B cell (primary cell): ENCODE data around the gene LYRM2. TPM values are rescaled to one million over a fixed set of nuclear protein-coding genes. Genes with fewer than 3 reads are reported as not detected.
"Not testable (repeated sequence)": the region's sequence is repeated elsewhere in the genome, so short reads cannot be mapped to it uniquely, and the experiment has no call there.

Experiments used
- ATAC-seq: fragments of 200-7000 bp; cut with Tn5 transposase; one replicate; pipeline ENCODE4 v1.10.0; 2021; ENCODE audit warnings: low read depth, mild to moderate bottlenecking, moderate number of reproducible peaks, moderate library complexity
- CTCF ChIA-PET: fragments of 350-600 bp; sonication (Branson Sonifier 250); formaldehyde crosslinking; loops from one replicate; lab custom pipeline; 2021; ENCODE audit warnings: antibody characterized with exemption, inconsistent platforms; lab: Charles Lee
- POLR2A ChIA-PET: fragments of 350-600 bp; sonication (Branson Sonifier 250); formaldehyde crosslinking; loops from one replicate; lab custom pipeline; 2021; ENCODE audit warnings: antibody characterized with exemption; lab: Charles Lee
- DNase-seq: peaks from one replicate; pipeline ENCODE4 v3.0.0; 2013
- H2AFZ ChIP-seq: 2 replicates; pipeline ENCODE4 v1.6.1; 2012; ENCODE audit warnings: mild to moderate bottlenecking, low read depth, low read length; ENCODE audit not compliant: insufficient read depth, poor library complexity, severe bottlenecking
- H3K27ac ChIP-seq, 2 donors: 1 replicate in 1 of 2; 2 replicates in 1 of 2; pipeline ENCODE4 v1.5.1; 2012 to 2013; ENCODE audit warnings: low read length in 2 of 2, mild to moderate bottlenecking in 2 of 2, moderate library complexity in 1 of 2
- H3K27me3 ChIP-seq, 4 experiments: fragments of 200-600 bp in 1 of 4; sonication (generic) in 1 of 4; replicated peaks in 1 of 4; 1 replicate in 2 of 4; 2 replicates in 2 of 4; pipeline versions ENCODE4 v1.6.1 to v1.7.0; 2013 to 2016; ENCODE audit warnings: low read length in 3 of 4, mild to moderate bottlenecking in 2 of 4, mixed read lengths in 1 of 4, moderate library complexity in 1 of 4; ENCODE audit not compliant: insufficient read depth in 4 of 4, control insufficient read depth in 3 of 4; ENCODE audit errors: control extremely low read depth in 1 of 4
- H3K36me3 ChIP-seq, 2 experiments: replicated peaks in 1 of 2; 1 replicate in 1 of 2; 2 replicates in 1 of 2; pipeline versions ENCODE4 v1.6.1 to v1.7.1; 2013; ENCODE audit warnings: low read length in 1 of 2; ENCODE audit not compliant: insufficient read depth in 2 of 2, control insufficient read depth in 1 of 2; ENCODE audit errors: control extremely low read depth in 1 of 2, extremely low read depth in 1 of 2
- H3K4me1 ChIP-seq, 2 donors: fragments of 200-600 bp in 1 of 2; sonication (generic) in 1 of 2; 1 replicate in 1 of 2; 2 replicates in 1 of 2; pipeline versions ENCODE4 v1.5.1 to v1.6.1; 2013 to 2017; ENCODE audit warnings: low read length in 2 of 2; ENCODE audit not compliant: control insufficient read depth in 2 of 2, insufficient read depth in 2 of 2
- H3K4me2 ChIP-seq: replicated peaks from 2 replicates; pipeline ENCODE3; 2012; ENCODE audit warnings: mild to moderate bottlenecking, low read depth, low read length; ENCODE audit not compliant: poor library complexity, severe bottlenecking
- H3K4me3 ChIP-seq, 5 experiments: fragments of 200-600 bp in 1 of 5; sonication (generic) in 1 of 5; 1 replicate in 3 of 5; 2 replicates in 2 of 5; pipeline versions ENCODE4 v1.5.1 to v1.7.0; 2011 to 2016; ENCODE audit warnings: low read length in 4 of 5, mild to moderate bottlenecking in 4 of 5, low read depth in 2 of 5, control low read depth in 1 of 5, moderate library complexity in 1 of 5; ENCODE audit not compliant: insufficient read depth in 1 of 5; ENCODE audit errors: control extremely low read depth in 1 of 5, extremely low read depth in 1 of 5
- H3K79me2 ChIP-seq: fragments of 200-600 bp; sonication (generic); one replicate; pipeline ENCODE4 v1.6.0; 2016; ENCODE audit warnings: low read length; ENCODE audit not compliant: control insufficient read depth, insufficient read depth
- H3K9ac ChIP-seq: fragments of 200-600 bp; sonication (generic); 2 replicates; pipeline ENCODE4 v1.6.1; 2017; ENCODE audit warnings: mild to moderate bottlenecking, low read length, moderate library complexity
- H3K9me3 ChIP-seq, 3 donors: one replicate each; pipeline versions ENCODE4 v1.6.1 to v1.7.1; 2013; ENCODE audit warnings: low read length in 2 of 3; ENCODE audit not compliant: control insufficient read depth in 2 of 3, insufficient read depth in 1 of 3; ENCODE audit errors: control extremely low read depth in 1 of 3
- H4K20me1 ChIP-seq: 2 replicates; pipeline ENCODE4 v1.6.0; 2012; ENCODE audit warnings: mild to moderate bottlenecking, low read length; ENCODE audit not compliant: insufficient read depth, control insufficient read depth, poor library complexity, severe bottlenecking
- H3K27ac Mint-ChIP-seq: one replicate; pipeline ENCODE4 v1.8.0; 2021; ENCODE audit warnings: mixed read lengths
- H3K27me3 Mint-ChIP-seq: one replicate; pipeline ENCODE4 v1.8.0; 2021; ENCODE audit warnings: mixed read lengths
- H3K4me1 Mint-ChIP-seq: one replicate; pipeline ENCODE4 v1.8.0; 2021; ENCODE audit warnings: mixed read lengths
- H3K4me3 Mint-ChIP-seq: one replicate; pipeline ENCODE4 v1.8.0; 2021; ENCODE audit warnings: mixed read lengths
- H3K9me3 Mint-ChIP-seq: one replicate; pipeline ENCODE4 v1.8.0; 2022; ENCODE audit warnings: mixed read lengths; ENCODE audit not compliant: insufficient read depth
- EZH2 ChIP-seq: IDR thresholded peaks from 2 replicates; pipeline ENCODE4 v1.6.1; 2012; ENCODE audit warnings: borderline replicate concordance, low read depth, mild to moderate bottlenecking, moderate library complexity, low read length; ENCODE audit not compliant: insufficient read depth, poor library complexity, severe bottlenecking
- WGBS: methylation state at CpG from one replicate; pipeline ENCODE4 v1.1.5; 2013; ENCODE audit warnings: missing lambda C conversion rate; ENCODE audit not compliant: insufficient coverage; 5-methylcytosine and 5-hydroxymethylcytosine counted together
- intact Hi-C: fragments of 100-400 bp; cut with micrococcal nuclease; formaldehyde crosslinking; loops from one replicate; pipeline ENCODE4 v1.10.0; 2022
- polyA plus RNA-seq: library from polyadenylated mRNA; depleted of rRNA; stranded (reverse); fragments of >200 nt; gene quantifications from 2 replicates; pipeline ENCODE4 v1.2.3, GENCODE V29; 2012
- total RNA-seq, 2 donors: library from RNA; stranded (reverse); fragments of 120-200 nt in 1 of 2; gene quantifications; 1 replicate in 1 of 2; 2 replicates in 1 of 2; pipeline versions ENCODE4 v1.2.3 to v1.2.4, GENCODE V29; 2013 to 2022
- TF ChIP-seq, protein P1 (sequence below): fragments of 200-600 bp; IDR thresholded peaks from one replicate; pipeline ENCODE4 v1.8.0; 2022; ENCODE audit warnings: antibody characterized with exemption, mild to moderate bottlenecking

The LYRM2 gene
- total and polyA plus RNA-seq, 2 donors (not counting 1 experiment from before 2014, with no cell fraction given), result 17.6 to 33.7 TPM

DNA sequence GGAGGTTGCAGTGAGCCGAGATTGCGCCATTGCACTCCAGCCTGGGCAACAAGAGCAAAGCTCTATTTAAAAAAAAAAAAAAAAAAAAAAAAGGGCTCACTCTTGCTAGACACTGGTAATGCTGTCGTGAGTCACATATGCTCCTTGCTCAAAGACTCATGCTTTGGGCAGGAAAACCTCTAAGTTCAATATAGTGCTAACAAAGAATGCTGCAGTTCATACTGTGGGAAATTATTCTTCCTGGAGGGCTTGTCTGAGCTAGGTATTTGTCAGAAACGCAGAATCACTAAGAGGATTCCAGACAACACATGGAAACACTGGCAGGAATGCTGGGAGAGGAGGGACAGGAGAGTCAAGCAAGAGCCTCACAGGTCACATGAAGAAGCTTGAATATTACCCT is 2.3 kb upstream of the LYRM2 start:
- H3K9ac ChIP-seq, result no peak overlapping the region
- no peak for DNase-seq
- ChIA-PET CTCF (interaction anchor here (0.6 kb wide), 2 partner anchors 208 to 892 kb away, joined by 3 to 4 read pairs; no protein-coding TSS in a partner anchor), POLR2A (no interaction called here)
- H3K79me2 ChIP-seq, result peaks cover 25% of the 10 kb centered on the region
- H2AFZ ChIP-seq, result no peak overlapping the region
- H3K36me3 ChIP-seq, result peaks cover 7 to 22% of the 10 kb centered on the region in 2 experiments
- intact Hi-C loops, result no loop called here
- H3K9me3 Mint-ChIP-seq, result no peaks in the 10 kb centered on the region
- WGBS, result 100% methylated on average over 1 of the region's 4 CpGs
- no peak overlapping the region for H3K4me2 ChIP-seq
- no peaks in the 10 kb centered on the region for H3K9me3 ChIP-seq
- peak overlapping the region; percentile 19 for H3K4me3 Mint-ChIP-seq
- H3K27me3 Mint-ChIP-seq, result no peaks in the 10 kb centered on the region
- no peak overlapping the region for H3K27ac ChIP-seq
- ATAC-seq, result no peak
- peaks cover 13 to 15% of the 10 kb centered on the region in 2 donors for H3K4me1 ChIP-seq
- H3K27me3 ChIP-seq, result no peaks in the 10 kb centered on the region
- TF ChIP-seq, protein P1, sequence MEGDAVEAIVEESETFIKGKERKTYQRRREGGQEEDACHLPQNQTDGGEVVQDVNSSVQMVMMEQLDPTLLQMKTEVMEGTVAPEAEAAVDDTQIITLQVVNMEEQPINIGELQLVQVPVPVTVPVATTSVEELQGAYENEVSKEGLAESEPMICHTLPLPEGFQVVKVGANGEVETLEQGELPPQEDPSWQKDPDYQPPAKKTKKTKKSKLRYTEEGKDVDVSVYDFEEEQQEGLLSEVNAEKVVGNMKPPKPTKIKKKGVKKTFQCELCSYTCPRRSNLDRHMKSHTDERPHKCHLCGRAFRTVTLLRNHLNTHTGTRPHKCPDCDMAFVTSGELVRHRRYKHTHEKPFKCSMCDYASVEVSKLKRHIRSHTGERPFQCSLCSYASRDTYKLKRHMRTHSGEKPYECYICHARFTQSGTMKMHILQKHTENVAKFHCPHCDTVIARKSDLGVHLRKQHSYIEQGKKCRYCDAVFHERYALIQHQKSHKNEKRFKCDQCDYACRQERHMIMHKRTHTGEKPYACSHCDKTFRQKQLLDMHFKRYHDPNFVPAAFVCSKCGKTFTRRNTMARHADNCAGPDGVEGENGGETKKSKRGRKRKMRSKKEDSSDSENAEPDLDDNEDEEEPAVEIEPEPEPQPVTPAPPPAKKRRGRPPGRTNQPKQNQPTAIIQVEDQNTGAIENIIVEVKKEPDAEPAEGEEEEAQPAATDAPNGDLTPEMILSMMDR, result no peak
- TF ChIP-seq EZH2, result no peak
- H3K4me1 Mint-ChIP-seq, result peaks cover 25% of the 10 kb centered on the region
- no peak overlapping the region for H3K27ac Mint-ChIP-seq
- no peak overlapping the region for H3K4me3 ChIP-seq
- H4K20me1 ChIP-seq, result no peaks in the 10 kb centered on the region

DNA sequence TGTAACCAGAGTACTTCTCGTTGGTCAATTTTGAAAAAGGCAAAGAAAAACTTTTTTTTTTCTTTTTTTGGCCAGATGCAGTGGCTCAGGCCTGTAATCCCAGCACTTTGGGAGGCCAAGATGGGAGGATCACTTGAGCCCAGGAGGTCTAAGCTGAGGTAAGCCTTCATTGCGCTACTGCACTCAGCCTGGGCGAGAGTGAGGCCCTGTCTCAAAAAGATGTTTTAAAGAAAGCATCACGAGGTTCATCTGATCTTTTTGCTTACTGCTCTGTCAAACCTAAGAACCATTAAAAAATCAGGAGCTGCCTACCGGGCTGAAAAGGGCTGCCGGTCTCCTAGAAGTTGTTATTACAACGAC is 607 bp downstream of the LYRM2 start:
- CTCF ChIA-PET, result interaction anchor here (1.2 to 1.3 kb wide), 3 partner anchors 27 to 266 kb away, joined by 3 to 5 read pairs (median 3); no protein-coding TSS in a partner anchor
- peak overlapping the region; percentile 91 to 99 for H3K27ac ChIP-seq
- Mint-ChIP-seq H3K27me3 (no peaks in the 10 kb centered on the region), H3K4me3 (peak overlapping the region; percentile 92), H3K27ac (peak overlapping the region; percentile 98), H3K4me1 (peaks cover 28% of the 10 kb centered on the region), H3K9me3 (no peaks in the 10 kb centered on the region)
- H3K4me2 ChIP-seq, result peak overlapping the region; percentile 68
- H3K79me2 ChIP-seq, result peaks cover 25% of the 10 kb centered on the region
- POLR2A ChIA-PET, result interaction anchor here (1.0 to 1.4 kb wide), 5 partner anchors 205 to 675 kb away, joined by 3 to 5 read pairs (median 3); partner anchors contain the start of genes ANKRD6, PNRC1, RNGTT and RRAGD
- H3K9ac ChIP-seq, result peak overlapping the region; percentile 83
- no peaks in the 10 kb centered on the region for H3K9me3 ChIP-seq
- peaks cover 13 to 15% of the 10 kb centered on the region in 2 donors for H3K4me1 ChIP-seq
- WGBS, result 16% methylated on average over 7 of the region's 7 CpGs
- peak overlapping the region; percentile 56 to 84 (median 79) for H3K4me3 ChIP-seq
- peaks cover 0 to 6% of the 10 kb centered on the region in 2 experiments for H3K36me3 ChIP-seq
- TF ChIP-seq, protein P1, result no peak
- no peak for TF ChIP-seq EZH2
- DNase-seq, result no peak
- intact Hi-C loops, result loop anchor here (1.0 to 5.0 kb wide), 8 partner anchors 42 to 950 kb away; partner anchors contain the start of genes ANKRD6, CASP8AP2, MDN1 and PM20D2
- no peaks in the 10 kb centered on the region for H3K27me3 ChIP-seq
- no peak for ATAC-seq
- peak overlapping the region; percentile 88 for H2AFZ ChIP-seq
- H4K20me1 ChIP-seq, result no peaks in the 10 kb centered on the region

DNA sequence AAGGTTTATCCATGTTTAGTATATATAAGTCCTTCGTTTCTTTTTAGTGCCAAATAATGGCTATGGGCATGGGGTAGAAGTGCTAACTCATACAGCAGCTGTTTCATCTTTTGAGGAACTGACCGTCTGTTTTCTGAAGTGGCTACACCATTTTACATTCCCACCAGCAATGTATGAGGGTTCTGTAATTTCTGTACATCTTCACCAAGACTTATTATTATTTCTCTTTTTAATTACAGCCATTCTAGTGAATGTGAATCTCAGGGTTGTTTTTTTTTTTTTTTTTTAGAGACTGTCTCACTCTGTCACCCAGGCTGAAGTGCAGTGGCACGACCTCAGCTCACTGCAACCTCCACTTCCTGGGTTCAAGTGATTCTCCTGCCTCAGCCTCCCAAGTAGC is 2.1 kb downstream of the LYRM2 start:
- H3K36me3 ChIP-seq, DNase-seq, H2AFZ ChIP-seq, H3K27me3 ChIP-seq, H3K9me3 ChIP-seq, H3K9ac ChIP-seq, H3K27me3 Mint-ChIP-seq, H3K4me3 Mint-ChIP-seq, ATAC-seq, H3K9me3 Mint-ChIP-seq, H4K20me1 ChIP-seq, H3K4me3 ChIP-seq, H3K4me2 ChIP-seq, POLR2A ChIA-PET: not testable (repeated sequence)
- intact Hi-C loops, result loop anchor here (5.0 kb wide), 1 partner anchor 489 kb away; the partner anchor contains the start of gene PM20D2
- Mint-ChIP-seq H3K27ac (peak overlapping the region; percentile 55), H3K4me1 (peaks cover 28% of the 10 kb centered on the region)
- H3K4me1 ChIP-seq, result peaks cover 13 to 15% of the 10 kb centered on the region in 2 donors
- CTCF ChIA-PET, result interaction anchor here (0.6 kb wide), 1 partner anchor 195 kb away, joined by 3 read pairs; no protein-coding TSS in a partner anchor
- 100% methylated on average over 1 of the region's 3 CpGs for WGBS
- peak overlapping the region in 1 of 2 donors; percentile 14 for H3K27ac ChIP-seq
- H3K79me2 ChIP-seq, result peaks cover 25% of the 10 kb centered on the region
